ENCODE results near the gene AFF4.

AFF4 gene

DNA sequence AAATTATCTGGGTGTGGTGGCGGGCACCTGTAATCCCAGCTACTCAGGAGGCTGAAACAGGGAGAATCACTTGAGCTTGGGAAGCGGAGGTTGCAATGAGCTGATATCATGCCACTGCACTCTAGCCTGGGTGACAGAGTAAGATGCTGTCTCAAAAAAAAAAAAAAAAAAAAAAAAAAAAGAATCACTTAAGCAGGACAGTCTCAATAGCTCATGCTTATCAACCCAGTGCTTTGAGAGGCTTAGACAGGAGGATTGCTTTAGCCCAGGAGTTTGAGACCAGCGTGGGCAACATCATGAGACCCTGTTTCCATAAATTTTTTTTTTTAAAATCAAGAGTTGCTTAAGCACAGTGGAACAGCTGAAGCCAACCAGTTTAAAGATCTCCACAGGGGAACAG, 47.3 kb downstream of the AFF4 start:
- H3K4me1 ChIP-seq (ENCODE audit: control insufficient read depth, insufficient read depth, low read length, poor library complexity, severe bottlenecking), result no peaks in the 10 kb centered on the region
- 100% methylated on average over 2 to 3 of the region's 3 CpGs for WGBS, 2 experiments (ENCODE audit: insufficient coverage in 2 of 2)
- H3K27ac ChIP-seq (ENCODE audit: low read depth, low read length, severe bottlenecking), result no peak overlapping the region
- no peak overlapping the region for H3K4me3 ChIP-seq (ENCODE audit: extremely low read depth, insufficient read depth, low read length, poor library complexity, severe bottlenecking)
- H3K36me3 ChIP-seq (ENCODE audit: control insufficient read depth, insufficient read depth, low read length), result peaks cover 80% of the 10 kb centered on the region
- no peaks in the 10 kb centered on the region for H3K9me3 ChIP-seq (ENCODE audit: control insufficient read depth, low read length)

GRCh38 chr5:132915681-132916080, 47.8 kb downstream of the AFF4 start:
- no peak overlapping the region for H3K4me3 ChIP-seq (ENCODE audit: extremely low read depth, insufficient read depth, low read length, poor library complexity, severe bottlenecking)
- H3K36me3 ChIP-seq (ENCODE audit: control insufficient read depth, insufficient read depth, low read length), result peaks cover 78% of the 10 kb centered on the region
- no peaks in the 10 kb centered on the region for H3K9me3 ChIP-seq (ENCODE audit: control insufficient read depth, low read length)
- WGBS, 2 experiments (ENCODE audit: insufficient coverage in 2 of 2), result 94 to 100% methylated on average over 4 to 5 of the region's 5 CpGs
- no peak overlapping the region for H3K27ac ChIP-seq (ENCODE audit: low read depth, low read length, severe bottlenecking)
- no peaks in the 10 kb centered on the region for H3K4me1 ChIP-seq (ENCODE audit: control insufficient read depth, insufficient read depth, low read length, poor library complexity, severe bottlenecking)

- Histone ChIP-seq H3K4me3 (ENCODE audit: extremely low read depth, insufficient read depth, low read length, poor library complexity, severe bottlenecking) (no peak overlapping the region), H3K4me1 (ENCODE audit: control insufficient read depth, insufficient read depth, low read length, poor library complexity, severe bottlenecking) (no peaks in the 10 kb centered on the region), H3K27ac (ENCODE audit: low read depth, low read length, severe bottlenecking) (no peak overlapping the region), H3K9me3 (ENCODE audit: control insufficient read depth, low read length) (no peaks in the 10 kb centered on the region), H3K36me3 (ENCODE audit: control insufficient read depth, insufficient read depth, low read length) (peaks cover 72% of the 10 kb centered on the region)
- no CpG with 5 or more reads among the region's 1 CpG for WGBS, 2 experiments (ENCODE audit: insufficient coverage in 2 of 2)
Measured at GRCh38 chr5:132909702-132910101, 53.7 kb downstream of the AFF4 start.

DNA sequence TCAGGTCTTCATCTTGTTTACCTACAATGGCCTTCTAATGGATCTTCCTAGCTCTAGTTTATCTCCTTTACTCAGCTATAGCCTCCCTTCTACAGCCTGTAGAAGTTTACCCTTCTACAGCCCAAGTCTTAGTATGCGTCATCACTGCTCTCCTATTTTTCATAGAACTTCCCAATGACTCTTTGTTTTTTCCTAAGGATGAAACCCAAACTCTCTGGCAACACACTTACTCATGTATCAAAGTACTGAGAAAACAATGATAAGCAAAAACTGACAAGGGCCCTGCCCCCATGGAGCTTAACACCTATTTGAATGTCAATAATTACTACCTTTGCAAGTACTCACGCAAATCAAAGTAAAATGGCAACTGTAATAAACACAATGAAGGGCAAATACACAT, 56.3 kb downstream of the AFF4 start:
- Histone ChIP-seq H3K4me1 (ENCODE audit: control insufficient read depth, insufficient read depth, low read length, poor library complexity, severe bottlenecking) (no peaks in the 10 kb centered on the region), H3K9me3 (ENCODE audit: control insufficient read depth, low read length) (no peaks in the 10 kb centered on the region), H3K36me3 (ENCODE audit: control insufficient read depth, insufficient read depth, low read length) (peaks cover 70% of the 10 kb centered on the region), H3K27ac (ENCODE audit: low read depth, low read length, severe bottlenecking) (no peak overlapping the region), H3K4me3 (ENCODE audit: extremely low read depth, insufficient read depth, low read length, poor library complexity, severe bottlenecking) (no peak overlapping the region)
- WGBS, 2 experiments (ENCODE audit: insufficient coverage in 2 of 2), result 100% methylated on average over 1 of the region's 2 CpGs

- H3K36me3 ChIP-seq (ENCODE audit: control insufficient read depth, insufficient read depth, low read length), result peaks cover 72% of the 10 kb centered on the region
- no peak overlapping the region for H3K27ac ChIP-seq (ENCODE audit: low read depth, low read length, severe bottlenecking)
Measured at GRCh38 chr5:132905938-132906337, 57.5 kb downstream of the AFF4 start.

GRCh38 chr5:132901730-132902129, 61.7 kb downstream of the AFF4 start:
- Histone ChIP-seq H3K4me1 (ENCODE audit: control insufficient read depth, insufficient read depth, low read length, poor library complexity, severe bottlenecking) (no peaks in the 10 kb centered on the region), H3K9me3 (ENCODE audit: control insufficient read depth, low read length) (no peaks in the 10 kb centered on the region), H3K4me3 (ENCODE audit: extremely low read depth, insufficient read depth, low read length, poor library complexity, severe bottlenecking) (no peak overlapping the region), H3K27ac (ENCODE audit: low read depth, low read length, severe bottlenecking) (no peak overlapping the region), H3K36me3 (ENCODE audit: control insufficient read depth, insufficient read depth, low read length) (peaks cover 71% of the 10 kb centered on the region)
- WGBS, 2 experiments (ENCODE audit: insufficient coverage in 2 of 2), result 88 to 100% methylated on average over 1 to 3 of the region's 3 CpGs

More at GRCh38 chr5:132905938-132906337, 57.5 kb downstream of the AFF4 start:
- Histone ChIP-seq H3K9me3 (ENCODE audit: control insufficient read depth, low read length) (no peaks in the 10 kb centered on the region), H3K4me1 (ENCODE audit: control insufficient read depth, insufficient read depth, low read length, poor library complexity, severe bottlenecking) (no peaks in the 10 kb centered on the region), H3K4me3 (ENCODE audit: extremely low read depth, insufficient read depth, low read length, poor library complexity, severe bottlenecking) (no peak overlapping the region)
- whole genome bisulfite sequencing, 2 experiments (ENCODE audit: insufficient coverage in 2 of 2), result 92 to 100% methylated on average over 1 to 2 of the region's 2 CpGs

DNA sequence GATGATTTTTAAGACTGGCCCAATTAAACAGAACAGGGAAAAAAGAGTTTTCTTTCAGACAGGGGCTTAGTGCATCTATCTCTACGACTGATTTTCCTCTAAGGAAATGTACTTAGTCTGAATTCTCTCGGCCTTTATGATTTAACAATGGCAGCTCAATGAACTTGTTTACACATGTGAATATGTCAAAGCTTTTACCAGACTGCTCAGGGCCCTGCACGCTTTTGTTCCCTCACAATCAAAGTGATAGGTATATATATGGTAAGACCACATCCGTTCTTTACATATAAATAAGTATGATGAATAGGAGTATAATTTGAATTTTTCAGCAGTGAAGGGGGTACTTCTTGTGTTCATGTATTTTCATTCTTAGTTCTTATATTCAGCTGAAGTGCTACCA, 62.4 kb downstream of the AFF4 start:
- no peaks in the 10 kb centered on the region for H3K4me1 ChIP-seq (ENCODE audit: control insufficient read depth, insufficient read depth, low read length, poor library complexity, severe bottlenecking)
- WGBS, 2 experiments (ENCODE audit: insufficient coverage in 2 of 2), result 90 to 100% methylated on average over 1 of the region's 4 CpGs
- H3K4me3 ChIP-seq (ENCODE audit: extremely low read depth, insufficient read depth, low read length, poor library complexity, severe bottlenecking), result no peak overlapping the region
- H3K9me3 ChIP-seq (ENCODE audit: control insufficient read depth, low read length), result no peaks in the 10 kb centered on the region
- H3K36me3 ChIP-seq (ENCODE audit: control insufficient read depth, insufficient read depth, low read length), result peaks cover 75% of the 10 kb centered on the region
- no peak overlapping the region for H3K27ac ChIP-seq (ENCODE audit: low read depth, low read length, severe bottlenecking)

- no peaks in the 10 kb centered on the region for H3K9me3 ChIP-seq (ENCODE audit: control insufficient read depth, low read length)
- 77 to 92% methylated on average over 2 to 3 of the region's 3 CpGs for WGBS, 2 experiments (ENCODE audit: insufficient coverage in 2 of 2)
- H3K27ac ChIP-seq (ENCODE audit: low read depth, low read length, severe bottlenecking), result no peak overlapping the region
- H3K36me3 ChIP-seq (ENCODE audit: control insufficient read depth, insufficient read depth, low read length), result peaks cover 84% of the 10 kb centered on the region
- no peak overlapping the region for H3K4me3 ChIP-seq (ENCODE audit: extremely low read depth, insufficient read depth, low read length, poor library complexity, severe bottlenecking)
- H3K4me1 ChIP-seq (ENCODE audit: control insufficient read depth, insufficient read depth, low read length, poor library complexity, severe bottlenecking), result no peaks in the 10 kb centered on the region
Measured at GRCh38 chr5:132898094-132898493, 65.3 kb downstream of the AFF4 start.

- Histone ChIP-seq H3K4me3 (ENCODE audit: extremely low read depth, insufficient read depth, low read length, poor library complexity, severe bottlenecking) (no peak overlapping the region), H3K4me1 (ENCODE audit: control insufficient read depth, insufficient read depth, low read length, poor library complexity, severe bottlenecking) (no peaks in the 10 kb centered on the region), H3K27ac (ENCODE audit: low read depth, low read length, severe bottlenecking) (no peak overlapping the region), H3K36me3 (ENCODE audit: control insufficient read depth, insufficient read depth, low read length) (peaks cover 85% of the 10 kb centered on the region), H3K9me3 (ENCODE audit: control insufficient read depth, low read length) (no peaks in the 10 kb centered on the region)
- 98 to 100% methylated on average over 2 to 7 of the region's 7 CpGs for WGBS, 2 experiments (ENCODE audit: insufficient coverage in 2 of 2)
Measured at GRCh38 chr5:132896685-132897084, 66.7 kb downstream of the AFF4 start.

DNA sequence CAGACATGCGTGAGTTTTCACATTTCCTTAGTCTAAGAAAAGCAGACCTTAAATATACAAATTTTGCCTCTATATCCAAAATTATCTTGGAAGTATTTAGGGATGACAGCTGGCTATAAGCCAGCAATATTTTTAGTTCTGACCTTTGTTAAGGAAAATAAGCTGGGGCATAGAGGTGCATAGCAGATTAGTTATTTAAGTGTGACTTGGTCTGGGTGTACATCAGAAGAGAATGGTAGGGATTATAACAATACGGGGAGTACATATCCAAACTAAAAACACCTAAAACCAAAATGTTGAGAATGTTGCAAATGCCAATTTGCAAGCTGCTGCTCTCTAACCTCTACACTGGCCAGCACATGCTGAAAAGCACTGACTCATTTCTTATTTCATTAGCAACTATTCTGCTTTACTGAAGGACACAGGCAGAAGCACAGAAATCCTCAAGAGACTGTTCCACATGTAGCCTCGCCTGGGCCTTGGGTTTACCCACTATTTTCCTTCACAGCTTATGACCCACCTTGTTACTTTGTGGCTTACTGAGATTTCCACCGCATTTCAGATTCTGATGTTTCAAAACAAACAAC, 67.6 kb downstream of the AFF4 start:
- no peak overlapping the region for H3K4me3 ChIP-seq (ENCODE audit: extremely low read depth, insufficient read depth, low read length, poor library complexity, severe bottlenecking)
- no peaks in the 10 kb centered on the region for H3K4me1 ChIP-seq (ENCODE audit: control insufficient read depth, insufficient read depth, low read length, poor library complexity, severe bottlenecking)
- no peak overlapping the region for H3K27ac ChIP-seq (ENCODE audit: low read depth, low read length, severe bottlenecking)
- no peaks in the 10 kb centered on the region for H3K9me3 ChIP-seq (ENCODE audit: control insufficient read depth, low read length)
- H3K36me3 ChIP-seq (ENCODE audit: control insufficient read depth, insufficient read depth, low read length), result peaks cover 76% of the 10 kb centered on the region
- 89 to 100% methylated on average over 2 of the region's 4 CpGs for WGBS, 2 experiments (ENCODE audit: insufficient coverage in 2 of 2)

- WGBS, 2 experiments (ENCODE audit: insufficient coverage in 2 of 2), result 86 to 93% methylated on average over 2 of the region's 4 CpGs
- Histone ChIP-seq H3K36me3 (ENCODE audit: control insufficient read depth, insufficient read depth, low read length) (peaks cover 76% of the 10 kb centered on the region), H3K4me1 (ENCODE audit: control insufficient read depth, insufficient read depth, low read length, poor library complexity, severe bottlenecking) (peaks cover 13% of the 10 kb centered on the region), H3K9me3 (ENCODE audit: control insufficient read depth, low read length) (no peaks in the 10 kb centered on the region), H3K27ac (ENCODE audit: low read depth, low read length, severe bottlenecking) (no peak overlapping the region), H3K4me3 (ENCODE audit: extremely low read depth, insufficient read depth, low read length, poor library complexity, severe bottlenecking) (no peak overlapping the region)
Measured at GRCh38 chr5:132890817-132891216, 72.6 kb downstream of the AFF4 start.
